Adrenal gland (tissue), 12 donors: ENCODE results near the gene IFITM5. TPM values are rescaled to one million over a fixed set of nuclear protein-coding genes. Genes with fewer than 3 reads are reported as not detected.
A peak's percentile ranks its signal among the peaks of the same experiment; 100 is the strongest.
"Not testable (repeated sequence)": the region's sequence is repeated elsewhere in the genome, so short reads cannot be mapped to it uniquely, and the experiment has no call there.

ENCODE experiments used
- DNase-seq, 7 donors: peaks; one replicate each; pipeline ENCODE4 v3.0.0-alpha.2; 2019 to 2020
- H3K27ac ChIP-seq, 5 donors: fragments of 200-600 bp; sonication (generic) in 4 of 5; 1 replicate in 3 of 5; 2 replicates in 2 of 5; pipeline versions ENCODE4 v1.5.1 to v1.8.0; 2016 to 2020; ENCODE audit warnings: mild to moderate bottlenecking in 1 of 5
- H3K27me3 ChIP-seq: fragments of 200-600 bp; 2 replicates; pipeline ENCODE4 v1.8.0; 2021
- H3K36me3 ChIP-seq, 2 donors: fragments of 200-600 bp; replicated peaks in 1 of 2; 1 replicate in 1 of 2; 2 replicates in 1 of 2; pipeline versions ENCODE4 v1.5.1 to v1.8.0; 2018 to 2022
- H3K4me1 ChIP-seq, 2 donors: fragments of 200-600 bp; replicated peaks in 1 of 2; 1 replicate in 1 of 2; 2 replicates in 1 of 2; pipeline versions ENCODE4 v1.5.1 to v1.8.0; 2018 to 2021
- H3K4me3 ChIP-seq, 4 donors: fragments of 200-600 bp; sonication (generic) in 3 of 4; one replicate each; pipeline ENCODE4 v1.5.1; 2016 to 2018
- H3K9me3 ChIP-seq, 3 donors: fragments of 200-600 bp; sonication (generic) in 1 of 3; replicated peaks in 1 of 3; 1 replicate in 2 of 3; 2 replicates in 1 of 3; pipeline versions ENCODE4 v1.5.1 to v1.8.0; 2016 to 2021
- CTCF ChIP-seq, 6 experiments: fragments of 450-650 bp in 4 of 6; fragments of 200-600 bp in 2 of 6; sonication (generic) in 1 of 6; IDR thresholded peaks; 1 replicate in 5 of 6; 2 replicates in 1 of 6; pipeline versions ENCODE4 v1.5.1 to v1.8.0; 2016 to 2021; ENCODE audit warnings: antibody characterized with exemption in 6 of 6, mild to moderate bottlenecking in 2 of 6, moderate library complexity in 1 of 6
- POLR2A ChIP-seq, 2 donors: fragments of 450-650 bp; IDR thresholded peaks; one replicate each; pipeline ENCODE4 v1.6.1; 2017; ENCODE audit warnings: antibody characterized with exemption in 2 of 2, mild to moderate bottlenecking in 2 of 2, moderate library complexity in 1 of 2
- WGBS, 4 donors: extraction: QIAGEN DNeasy Blood & Tissue Kit in 2 of 4; methylation state at CpG; one replicate each; pipeline versions ENCODE4 v1.1.5 to v1.1.7; 2013 to 2017; 5-methylcytosine and 5-hydroxymethylcytosine counted together
- intact Hi-C, 2 donors: fragments of 100-400 bp; cut with DNase I; formaldehyde crosslinking; loops; one replicate each; pipeline versions ENCODE4 v1.14.1 to v1.15.0; 2022 to 2023
- polyA plus RNA-seq, 3 donors: library from polyadenylated mRNA; stranded (reverse); fragments of 200-250 nt in 2 of 3; fragments of 350-450 nt in 1 of 3; fragmentation: Illumina TruSeq in 1 of 3; extraction: RNeasy Lipid Tissue Mini Kit (QIAGEN cat#74804) in 1 of 3; gene quantifications; one replicate each; pipeline ENCODE4 v1.2.3, GENCODE V29; 2013 to 2014
- total RNA-seq, 9 donors: library from RNA; depleted of rRNA in 4 of 9; stranded (reverse); fragments of >200 nt in 4 of 9; fragments of 120-200 nt in 1 of 9; fragmentation: NEBNext Ultra II Directional in 1 of 9; extraction: Animal tissue kit (Norgen Biotek cat#: 25700) in 1 of 9; gene quantifications; one replicate each; pipeline versions ENCODE4 v1.1.0 to v1.2.4, GENCODE V29; 2013 to 2023
- donor health status: healthy with polysubstance abuse.
- donor health status: Bipolar disorder and iron deficiency.
- donor health status: DM: yes; HTN: yes; CAD: no.
- donor health status: DM: no; HTN: no; CAD: no.
- donor health status: DM: no; HTN: no; CAD: no.
- donor health status: DM: yes; HTN: yes; CAD: no.

Gene IFITM5
- total and polyA plus RNA-seq, 12 donors, result not detected

- intact Hi-C loops, H3K9me3 ChIP-seq, H3K36me3 ChIP-seq, DNase-seq, H3K4me1 ChIP-seq: not testable (repeated sequence)
- Histone ChIP-seq H3K27me3 (peaks cover 16% of the 10 kb centered on the region), H3K4me3 (peak overlapping the region in 3 of 4 donors; percentile 34 to 90 (median 42)), H3K27ac (peak overlapping the region; percentile 71 to 100 (median 87))
- WGBS, 4 donors, result 4 to 17% (median 14%) methylated on average over 9 to 20 of the region's 29 CpGs
- TF ChIP-seq POLR2A (IDR thresholded peaks at IDR 0.05) (peak; percentile 31 to 46), CTCF (IDR thresholded peaks at IDR 0.05) (peak in 3 of 6 experiments; percentile 21 to 36 (median 26))
Measured at GRCh38 chr11:319121-319887, 20.0 kb upstream of the IFITM5 start.

GRCh38 chr11:318405-319120 is 19.2 kb upstream of the IFITM5 start:
- Histone ChIP-seq H3K27ac (peak overlapping the region in 4 of 5 donors; percentile 62 to 100 (median 80)), H3K27me3 (peaks cover 16% of the 10 kb centered on the region), H3K4me3 (peak overlapping the region in 2 of 4 donors; percentile 34 to 90), H3K4me1 (peaks cover 3 to 10% of the 10 kb centered on the region in 2 donors)
- 0 to 2% (median 1%) methylated on average over 5 to 13 of the region's 79 CpGs; no CpG with 5 or more reads in 1 of the 4 donors for WGBS, 4 donors
- intact Hi-C loops, DNase-seq, H3K36me3 ChIP-seq, H3K9me3 ChIP-seq: not testable (repeated sequence)

- Histone ChIP-seq H3K4me3 (peak overlapping the region in 1 of 4 donors; percentile 2), H3K27me3 (peaks cover 16% of the 10 kb centered on the region), H3K4me1 (peaks cover 3 to 18% of the 10 kb centered on the region in 2 donors), H3K27ac (peak overlapping the region in 2 of 5 donors; percentile 38 to 45)
- 29 to 60% (median 34%) methylated on average over 6 to 16 of the region's 30 CpGs for WGBS, 4 donors
- H3K9me3 ChIP-seq, DNase-seq, intact Hi-C loops, H3K36me3 ChIP-seq: not testable (repeated sequence)
Measured at GRCh38 chr11:317668-318404, 18.5 kb upstream of the IFITM5 start.

- 63 to 71% (median 67%) methylated on average over 7 of the region's 7 CpGs for WGBS, 4 donors
- intact Hi-C loops, result no loop called here
- DNase-seq, result no peak
- peaks cover 16% of the 10 kb centered on the region for H3K27me3 ChIP-seq
- H3K27ac ChIP-seq, result peak overlapping the region in 2 of 5 donors; percentile 74 to 89
- TF ChIP-seq POLR2A (IDR thresholded peaks at IDR 0.05), result no peak
- no peaks in the 10 kb centered on the region for H3K36me3 ChIP-seq
- H3K9me3 ChIP-seq, result no peaks in the 10 kb centered on the region
- H3K4me1 ChIP-seq, result peaks cover 3 to 26% of the 10 kb centered on the region in 2 donors
- H3K4me3 ChIP-seq, result peak overlapping the region in 1 of 4 donors; percentile 45
Measured at GRCh38 chr11:316891-317301, 17.6 kb upstream of the IFITM5 start.

GRCh38 chr11:316031-316701 is 16.8 kb upstream of the IFITM5 start:
- WGBS, 4 donors, result 18 to 53% (median 26%) methylated on average over 8 to 64 of the region's 64 CpGs

More at GRCh38 chr11:316031-316701, 16.8 kb upstream of the IFITM5 start:
- peak in 1 of 7 donors; percentile 19 for DNase-seq
- intact Hi-C loops, result no loop called here
- Histone ChIP-seq H3K27me3 (peaks cover 16% of the 10 kb centered on the region), H3K4me1 (peaks cover 3 to 26% of the 10 kb centered on the region in 2 donors), H3K27ac (peak overlapping the region in 4 of 5 donors; percentile 17 to 89 (median 56)), H3K9me3 (no peaks in the 10 kb centered on the region), H3K4me3 (peak overlapping the region in 1 of 4 donors; percentile 45), H3K36me3 (no peaks in the 10 kb centered on the region)
- no peak for TF ChIP-seq CTCF (IDR thresholded peaks at IDR 0.05)
- no peak for TF ChIP-seq POLR2A (IDR thresholded peaks at IDR 0.05)
